HCT116 (cell line): ENCODE data around the gene SVIL. TPM values are rescaled to one million over a fixed set of nuclear protein-coding genes. Genes with fewer than 3 reads are reported as not detected.

Experiments used
- ATAC-seq: fragments of 200-7000 bp; cut with Tn5 transposase; 2 replicates; pipeline ENCODE4 v1.9.1; 2020; ENCODE audit warnings: mild to moderate bottlenecking, moderate library complexity
- BruUV-seq: library from RNA; stranded (reverse); fragments of 400-500 nt; replicated peaks from 2 replicates; lab custom pipeline; 2021; lab: Mats Ljungman, UMichigan
- CTCF ChIA-PET: fragments of 300-600 bp; sonication (Branson Sonifier 250); formaldehyde crosslinking; loops from one replicate; lab custom pipeline; 2021; ENCODE audit warnings: antibody characterized with exemption; lab: Charles Lee
- POLR2A ChIA-PET: fragments of 300-600, 350-600 bp; sonication (Branson Sonifier 250); formaldehyde crosslinking; loops from one replicate; lab custom pipeline; 2021; ENCODE audit warnings: antibody characterized with exemption; lab: Charles Lee
- RAD21 ChIA-PET, 2 experiments: fragments of 300-600 bp; sonication (Branson Sonifier 250); formaldehyde crosslinking; loops; one replicate each; lab custom pipeline; 2023; ENCODE audit warnings: low total read pairs in 2 of 2; ENCODE audit not compliant: uncharacterized antibody in 2 of 2, unreplicated experiment in 2 of 2, low non-redundant PET in 1 of 2; lab: Charles Lee
- DNase-seq: peaks from one replicate; pipeline ENCODE4 v3.0.0-alpha.2; 2010; ENCODE audit warnings: low read depth, low spot score
- H2AFZ ChIP-seq: fragments of 200-600 bp; shearing (Covaris generic), sonication (generic); 2 replicates; pipeline ENCODE4 v1.6.1; 2017; ENCODE audit warnings: low read depth, mixed run types, mixed read lengths, antibody characterized with exemption, low read length; ENCODE audit not compliant: poor library complexity, severe bottlenecking
- H3K27ac ChIP-seq: 2 replicates; pipeline ENCODE4 v1.5.1; 2012; ENCODE audit warnings: low read depth, low read length
- H3K27me3 ChIP-seq: fragments of 200-600 bp; sonication (generic); 2 replicates; pipeline ENCODE4 v1.6.1; 2016; ENCODE audit warnings: mixed run types, low read length, mixed read lengths; ENCODE audit not compliant: insufficient read depth
- H3K36me3 ChIP-seq, 2 experiments: fragments of 200-500 bp in 1 of 2; fragments of 200-600 bp in 1 of 2; sonication (Bioruptor generic) in 1 of 2; sonication (generic) in 1 of 2; 2 replicates each; pipeline versions ENCODE4 v1.5.1 to v1.6.1; 2014 to 2016; ENCODE audit warnings: low read length in 2 of 2, inconsistent platforms in 1 of 2, mixed read lengths in 1 of 2, mixed run types in 1 of 2; ENCODE audit not compliant: insufficient read depth in 2 of 2, control insufficient read depth in 1 of 2
- H3K4me1 ChIP-seq, 2 experiments: fragments of 200-600 bp in 1 of 2; sonication (generic) in 1 of 2; 2 replicates each; pipeline versions ENCODE4 v1.5.1 to v1.6.1; 2012 to 2017; ENCODE audit warnings: low read length in 2 of 2, inconsistent platforms in 1 of 2, mild to moderate bottlenecking in 1 of 2, mixed read lengths in 1 of 2, mixed run types in 1 of 2, moderate library complexity in 1 of 2; ENCODE audit not compliant: insufficient read depth in 2 of 2, control insufficient read depth in 1 of 2
- H3K4me2 ChIP-seq: fragments of 200-600 bp; sonication (generic); 2 replicates; pipeline ENCODE4 v1.6.1; 2017; ENCODE audit warnings: mixed run types, low read length, mixed read lengths
- H3K4me3 ChIP-seq, 2 experiments: fragments of 200-600 bp in 1 of 2; sonication (generic) in 1 of 2; replicated peaks in 1 of 2; 2 replicates each; pipeline ENCODE4 v1.5.1; 2011 to 2016; ENCODE audit warnings: low read length in 2 of 2, control low read depth in 1 of 2, low read depth in 1 of 2, mild to moderate bottlenecking in 1 of 2, mixed read lengths in 1 of 2, mixed run types in 1 of 2
- H3K79me2 ChIP-seq: fragments of 200-600 bp; sonication (generic); 2 replicates; pipeline ENCODE4 v1.6.1; 2017; ENCODE audit warnings: mild to moderate bottlenecking, mixed run types, low read length, moderate library complexity, mixed read lengths; ENCODE audit not compliant: insufficient read depth
- H3K9ac ChIP-seq: fragments of 200-600 bp; sonication (generic); 2 replicates; pipeline ENCODE4 v1.6.1; 2016; ENCODE audit warnings: low read length, mixed read lengths
- H3K9me2 ChIP-seq: fragments of 200-600 bp; sonication (generic), shearing (Covaris generic); 2 replicates; pipeline ENCODE4 v1.6.1; 2017; ENCODE audit warnings: mixed run types, mild to moderate bottlenecking, moderate library complexity; ENCODE audit not compliant: insufficient read depth
- H3K9me3 ChIP-seq, 2 experiments: fragments of 200-500 bp in 1 of 2; fragments of 200-600 bp in 1 of 2; sonication (Bioruptor generic) in 1 of 2; sonication (generic) in 1 of 2; 2 replicates each; pipeline ENCODE4 v1.6.1; 2014 to 2017; ENCODE audit warnings: low read length in 2 of 2, mixed read lengths in 2 of 2, inconsistent platforms in 1 of 2, low read depth in 1 of 2, mild to moderate bottlenecking in 1 of 2, mixed run types in 1 of 2, moderate library complexity in 1 of 2; ENCODE audit not compliant: control insufficient read depth in 1 of 2, insufficient read depth in 1 of 2
- H4K20me1 ChIP-seq: fragments of 200-600 bp; sonication (generic), shearing (Covaris generic); 2 replicates; pipeline ENCODE4 v1.6.1; 2017; ENCODE audit warnings: mixed run types, mild to moderate bottlenecking, moderate library complexity; ENCODE audit not compliant: insufficient read depth
- CBX3 ChIP-seq: IDR thresholded peaks from 2 replicates; pipeline ENCODE4 v1.6.1; 2012; ENCODE audit warnings: low read depth
- CEBPB ChIP-seq: IDR thresholded peaks from 2 replicates; pipeline ENCODE4 v1.6.1; 2012; ENCODE audit warnings: low read depth
- ELF1 ChIP-seq: IDR thresholded peaks from 2 replicates; pipeline ENCODE4 v1.6.1; 2012; ENCODE audit warnings: low read depth, borderline replicate concordance
- EZH2phosphoT487 ChIP-seq: fragments of 200-600 bp; IDR thresholded peaks from 2 replicates; pipeline ENCODE4 v1.6.1; 2018; ENCODE audit warnings: antibody characterized with exemption, borderline replicate concordance
- JUND ChIP-seq: IDR thresholded peaks from 2 replicates; pipeline ENCODE4 v1.6.1; 2012
- POLR2A ChIP-seq: IDR thresholded peaks from 2 replicates; pipeline ENCODE4 v1.7.0; 2011; ENCODE audit warnings: borderline replicate concordance; ENCODE audit not compliant: insufficient read depth, insufficient read length; ENCODE audit errors: extremely low read depth
- POLR2AphosphoS5 ChIP-seq: IDR thresholded peaks from 2 replicates; pipeline ENCODE4 v1.6.1; 2011; ENCODE audit warnings: mild to moderate bottlenecking, low read depth, low read length, moderate library complexity
- RAD21 ChIP-seq: IDR thresholded peaks from 2 replicates; pipeline ENCODE4 v1.6.1; 2012; ENCODE audit warnings: low read depth, mild to moderate bottlenecking
- REST ChIP-seq: IDR thresholded peaks from 2 replicates; pipeline ENCODE4 v1.6.1; 2012; ENCODE audit warnings: low read depth
- SRF ChIP-seq: IDR thresholded peaks from 2 replicates; pipeline ENCODE4 v1.6.1; 2012; ENCODE audit warnings: low read depth
- TCF7L2 ChIP-seq: IDR thresholded peaks from 2 replicates; pipeline ENCODE4 v1.7.0; 2011; ENCODE audit warnings: borderline replicate concordance, inconsistent platforms; ENCODE audit not compliant: insufficient read depth, insufficient read length; ENCODE audit errors: extremely low read depth
- YY1 ChIP-seq: IDR thresholded peaks from 2 replicates; pipeline ENCODE4 v1.6.1; 2011; ENCODE audit warnings: low read length, low read depth, moderate library complexity, mild to moderate bottlenecking; ENCODE audit not compliant: insufficient replicate concordance; ENCODE audit errors: extremely low read depth
- ZFX ChIP-seq: fragments of 450-650 bp; IDR thresholded peaks from 2 replicates; pipeline ENCODE4 v1.6.1; 2017
- ZNF274 ChIP-seq: fragments of 200-500 bp; sonication (Bioruptor generic); IDR thresholded peaks from 2 replicates; pipeline ENCODE4 v1.6.1; 2014; ENCODE audit warnings: mild to moderate bottlenecking, low read depth, low read length, inconsistent platforms
- intact Hi-C: fragments of 100-400 bp; cut with micrococcal nuclease; formaldehyde crosslinking; loops from 2 replicates; pipeline ENCODE4 v1.10.0; 2022
- total RNA-seq: library from RNA; stranded (reverse); gene quantifications from one replicate; pipeline ENCODE4 v1.2.1, GENCODE V29; 2021; ENCODE audit not compliant: unreplicated experiment
- TF ChIP-seq, protein P1 (sequence below): IDR thresholded peaks from 2 replicates; pipeline ENCODE4 v1.6.1; 2012
- TF ChIP-seq, protein P2 (sequence below): IDR thresholded peaks from 2 replicates; pipeline ENCODE4 v1.6.1; 2012

The SVIL gene
- total RNA-seq, 1 experiment from 2014 or later: 27.0 TPM

- H3K4me3 ChIP-seq: no peak overlapping the region
- ATAC-seq (no peak), DNase-seq (no peak)
- H4K20me1 ChIP-seq: no peaks in the 10 kb centered on the region
- CTCF ChIA-PET: interaction anchor here (1.6 kb wide), 1 partner anchor 8 kb away, joined by 3 read pairs; no protein-coding TSS in a partner anchor
- POLR2A ChIA-PET: no interaction called here
- H2AFZ ChIP-seq: no peak overlapping the region
- no peak overlapping the region for H3K9ac ChIP-seq
- peaks cover 10 to 46% of the 10 kb centered on the region in 2 experiments for H3K4me1 ChIP-seq
- TF ChIP-seq RAD21 (no peak), CBX3 (no peak), ZFX (no peak), POLR2AphosphoS5 (no peak), JUND (no peak), REST (no peak), TCF7L2 (no peak), CEBPB (no peak), YY1 (no peak), SRF (no peak), ZNF274 (no peak), ELF1 (no peak), EZH2phosphoT487 (no peak), POLR2A (no peak)
- TF ChIP-seq, protein P1, sequence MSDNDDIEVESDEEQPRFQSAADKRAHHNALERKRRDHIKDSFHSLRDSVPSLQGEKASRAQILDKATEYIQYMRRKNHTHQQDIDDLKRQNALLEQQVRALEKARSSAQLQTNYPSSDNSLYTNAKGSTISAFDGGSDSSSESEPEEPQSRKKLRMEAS: no peak
- TF ChIP-seq, protein P2, sequence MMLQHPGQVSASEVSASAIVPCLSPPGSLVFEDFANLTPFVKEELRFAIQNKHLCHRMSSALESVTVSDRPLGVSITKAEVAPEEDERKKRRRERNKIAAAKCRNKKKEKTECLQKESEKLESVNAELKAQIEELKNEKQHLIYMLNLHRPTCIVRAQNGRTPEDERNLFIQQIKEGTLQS: no peak
- TF ChIP-seq, all 23 proteins: peak for 0
- intact Hi-C loops: no loop called here
- Histone ChIP-seq H3K4me2 (no peak overlapping the region), H3K36me3 (no peaks in the 10 kb centered on the region), H3K27me3 (no peaks in the 10 kb centered on the region), H3K9me2 (no peaks in the 10 kb centered on the region), H3K79me2 (peaks cover 14% of the 10 kb centered on the region; the same call in 1 of the 2 replicates), H3K9me3 (no peaks in the 10 kb centered on the region), H3K27ac (no peak overlapping the region)
- BruUV-seq: no TSS peak
- RAD21 ChIA-PET: no interaction called here
Observed at GRCh38 chr10:29440981-29441380, 193.8 kb downstream of the SVIL start.
